NCI-H2227 treated with DMSO at 0.1 percent for 48 hours (cell line): ENCODE data around the gene CCDC27.
"Not testable (repeated sequence)": the region's sequence is repeated elsewhere in the genome, so short reads cannot be mapped to it uniquely, and the experiment has no call there.

Source experiments
- DNase-seq: peaks from one replicate; lab custom pipeline; 2025; lab: John Stamatoyannopoulos, UW

Gene CCDC27

DNA sequence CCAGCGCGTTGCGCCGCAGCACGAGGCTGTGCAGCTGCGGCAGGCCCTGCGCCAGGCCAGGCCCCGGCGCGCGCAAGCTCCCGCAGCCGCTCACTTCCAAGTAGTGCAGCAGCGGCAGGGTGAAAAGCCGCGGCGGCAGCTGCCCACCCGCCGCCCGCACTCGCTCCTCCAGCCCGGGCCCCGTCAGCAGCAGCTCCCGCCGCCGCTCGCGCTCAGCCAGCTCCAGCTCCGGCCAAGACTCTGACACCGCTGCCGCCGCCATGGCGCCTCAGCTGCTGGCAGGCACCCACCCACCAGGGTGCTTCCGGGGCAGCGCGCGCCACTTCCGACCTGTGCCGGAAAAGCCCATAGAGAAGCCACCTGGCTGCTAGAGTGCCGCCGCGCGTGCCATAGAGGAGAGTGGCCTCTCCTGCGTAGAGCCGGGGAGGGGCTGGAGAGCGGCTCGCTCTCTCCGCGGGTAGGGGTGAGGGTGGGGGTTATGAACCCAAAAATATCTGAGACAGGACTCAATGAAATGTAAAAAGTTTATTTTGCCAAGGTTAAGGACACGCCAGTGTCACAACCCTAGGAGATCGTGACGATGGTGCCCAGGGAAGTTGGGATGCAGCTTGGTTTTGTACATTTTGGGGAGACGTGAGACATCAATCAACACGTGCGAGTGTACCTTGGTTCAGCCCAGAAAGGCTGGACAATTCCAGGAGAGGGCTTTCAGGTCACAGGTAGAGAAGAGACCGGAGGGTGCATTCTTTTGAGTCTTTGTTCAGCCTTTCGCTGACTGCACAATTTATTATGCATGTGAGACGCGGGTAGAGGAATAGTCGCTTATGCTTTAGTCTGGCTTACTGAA lies 44.2 kb downstream of the CCDC27 start, which contains the start of gene LRRC47:
Gene LRRC47 (minus strand): TSS at position 284 of the 847 bp plus-strand sequence. CDS start 22 bp downstream, at position 262.
- DNase-seq, result peak; percentile 87

- DNase-seq, result no peak
These were observed 47.9 kb downstream of the CCDC27 start for GRCh38 chr1:3799976-3800685.

GRCh38 chr1:3800795-3801194 lies 48.5 kb downstream of the CCDC27 start:
- DNase-seq, result not testable (repeated sequence)

GRCh38 chr1:3803905-3804626 lies 51.8 kb downstream of the CCDC27 start:
- DNase-seq, result no peak

GRCh38 chr1:3804627-3804944 lies 52.3 kb downstream of the CCDC27 start:
- not testable (repeated sequence) for DNase-seq

DNA sequence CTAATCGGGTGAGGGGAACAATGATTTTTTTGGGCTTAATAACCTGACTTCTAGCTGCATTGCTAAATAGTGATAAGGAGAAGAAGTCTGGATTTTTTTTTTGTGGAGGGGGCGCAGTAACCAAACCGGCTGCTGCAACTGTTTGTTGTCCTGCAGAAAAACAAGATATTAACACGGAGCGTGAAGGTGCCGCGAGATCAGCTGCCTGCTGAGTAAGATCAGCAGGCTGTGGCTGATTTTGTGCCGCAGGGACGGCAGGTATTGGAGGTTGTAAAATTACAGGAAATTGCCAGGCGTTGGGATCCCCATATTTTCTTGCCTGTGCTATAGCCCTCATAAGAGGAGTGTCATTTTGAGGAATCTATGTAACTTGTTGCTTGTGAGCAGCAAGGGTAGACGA lies 52.8 kb downstream of the CCDC27 start:
- DNase-seq, result no peak

GRCh38 chr1:3807769-3808168 lies 55.5 kb downstream of the CCDC27 start:
- DNase-seq, result no peak

DNA sequence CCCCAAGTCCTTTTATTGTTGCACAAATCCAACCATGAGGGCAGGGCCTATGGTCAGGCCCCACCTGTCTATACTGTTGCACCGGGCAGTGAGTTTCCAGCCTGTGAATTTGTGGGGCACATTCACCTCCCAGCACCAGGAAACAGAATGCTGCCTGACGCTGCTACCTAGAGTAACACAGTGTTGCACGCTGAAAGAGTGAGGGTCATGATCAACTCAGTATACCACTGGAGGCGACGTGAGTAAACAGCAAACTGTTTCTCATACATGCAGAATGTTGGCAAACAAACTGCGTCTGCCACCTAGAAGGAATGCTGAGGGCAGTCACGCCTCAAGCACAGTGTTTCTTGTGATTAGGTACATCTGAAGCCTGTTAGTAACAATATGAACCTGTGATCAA lies 57.4 kb downstream of the CCDC27 start:
- no peak for DNase-seq

DNA sequence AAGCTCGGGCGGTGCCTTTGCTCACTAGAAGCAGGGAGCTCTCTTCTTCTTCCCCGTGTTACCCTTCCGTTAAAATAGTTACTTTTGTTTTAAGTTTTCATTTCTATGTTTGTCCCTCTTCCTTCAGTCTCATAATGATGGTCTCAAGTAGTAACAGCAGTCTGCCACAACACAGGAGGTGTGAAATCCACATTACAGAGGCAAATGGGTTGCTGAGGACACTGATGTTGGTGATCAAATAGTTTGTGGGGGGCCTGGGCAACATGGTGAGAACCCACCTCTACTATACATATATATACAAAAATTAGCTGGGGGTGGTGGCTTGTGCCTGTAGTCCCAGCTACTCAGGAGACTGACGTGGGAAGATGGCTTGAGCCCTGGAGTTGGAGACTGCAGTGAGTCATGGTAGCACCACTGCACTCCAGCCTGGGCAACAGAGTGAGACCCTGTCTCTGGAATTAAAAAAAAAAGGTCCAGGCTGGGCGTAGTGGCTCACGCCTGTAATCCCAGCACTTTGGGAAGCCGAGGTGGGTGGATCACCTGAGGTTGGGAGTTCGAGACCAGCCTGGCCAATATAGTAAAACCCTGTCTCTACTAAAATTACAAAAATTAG lies 58.0 kb downstream of the CCDC27 start:
- not testable (repeated sequence) for DNase-seq

GRCh38 chr1:3811595-3811911 lies 59.3 kb downstream of the CCDC27 start:
- no peak for DNase-seq

GRCh38 chr1:3814065-3814464 lies 61.8 kb downstream of the CCDC27 start:
- no peak for DNase-seq

DNA sequence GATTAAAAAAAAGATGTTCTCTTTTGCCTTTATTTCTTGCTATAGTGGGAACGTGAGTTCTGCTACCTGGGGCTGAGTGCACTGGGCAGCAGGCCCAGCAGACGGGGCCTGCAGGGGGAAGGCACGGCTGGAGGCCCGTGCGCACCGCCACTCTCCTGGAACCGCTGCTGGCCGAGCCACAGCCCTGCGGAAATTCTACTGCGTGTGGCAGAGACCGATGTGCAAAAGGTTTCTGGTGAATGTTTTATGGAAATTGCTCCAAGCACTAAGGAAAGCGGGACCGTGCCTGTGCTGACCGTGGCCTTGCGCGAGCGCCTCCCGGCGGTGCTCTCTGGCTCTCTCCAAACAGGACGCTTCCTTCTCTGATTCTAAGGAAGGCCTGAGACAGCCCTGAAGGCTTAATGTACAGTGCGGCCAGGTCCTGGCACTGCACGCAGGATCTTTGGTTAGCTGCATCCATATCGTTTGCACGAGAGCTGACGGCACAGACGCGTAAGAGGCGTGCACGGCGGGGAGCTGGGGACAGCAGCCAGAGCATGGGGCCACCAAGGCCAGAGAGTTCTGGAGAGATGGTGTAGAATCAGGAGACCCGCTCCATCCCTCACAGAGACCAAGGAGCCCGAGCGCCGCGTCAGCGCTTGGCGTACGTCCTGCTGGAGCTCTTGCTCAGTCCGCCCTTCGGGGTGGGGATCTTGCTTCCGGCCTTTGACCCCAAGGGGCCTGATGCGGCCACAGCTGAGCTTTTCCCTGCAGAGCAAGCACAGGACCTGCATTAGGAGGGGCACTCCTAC lies 62.7 kb downstream of the CCDC27 start:
- DNase-seq, result no peak

DNA sequence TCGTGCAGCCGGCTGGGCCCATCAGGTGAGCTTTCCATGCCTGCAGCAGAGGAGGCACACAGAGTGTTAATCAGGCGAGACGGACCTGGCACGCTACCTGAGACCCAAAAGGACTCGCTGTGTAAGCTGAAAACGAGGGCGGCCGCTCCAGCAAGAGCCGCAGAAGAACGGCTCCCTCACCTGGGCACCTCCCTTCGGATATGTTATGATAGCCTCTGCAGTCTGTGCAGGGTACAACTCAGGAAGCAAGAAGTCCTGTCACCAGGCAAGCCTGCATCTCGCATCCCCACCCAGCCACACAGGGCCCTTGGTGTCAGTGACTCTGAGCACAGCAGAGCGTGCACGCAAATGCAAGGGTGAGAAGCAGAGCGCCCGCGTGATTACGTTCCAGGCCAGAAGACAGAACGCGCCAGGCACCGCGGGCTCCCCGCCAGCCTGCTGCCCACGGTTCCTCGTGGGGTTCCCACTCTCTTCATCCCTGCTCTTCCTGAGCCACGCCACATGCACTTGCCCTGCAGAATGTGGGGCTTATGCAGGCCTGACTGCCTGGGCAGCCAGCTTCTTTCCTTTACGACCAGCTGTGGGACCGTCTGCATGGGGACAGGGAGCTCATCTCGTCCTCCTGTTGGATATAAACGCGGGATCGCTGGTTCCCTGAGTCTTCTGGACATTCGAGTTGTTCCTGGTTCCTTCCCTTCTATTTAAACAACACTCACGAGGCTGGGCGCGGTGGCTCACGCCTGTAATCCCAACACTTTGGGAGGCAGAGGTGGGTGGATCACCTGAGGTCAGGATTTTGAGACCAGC lies 64.3 kb downstream of the CCDC27 start:
- no peak for DNase-seq

- DNase-seq, result no peak
These were observed 65.0 kb downstream of the CCDC27 start for GRCh38 chr1:3817138-3817740.

DNA sequence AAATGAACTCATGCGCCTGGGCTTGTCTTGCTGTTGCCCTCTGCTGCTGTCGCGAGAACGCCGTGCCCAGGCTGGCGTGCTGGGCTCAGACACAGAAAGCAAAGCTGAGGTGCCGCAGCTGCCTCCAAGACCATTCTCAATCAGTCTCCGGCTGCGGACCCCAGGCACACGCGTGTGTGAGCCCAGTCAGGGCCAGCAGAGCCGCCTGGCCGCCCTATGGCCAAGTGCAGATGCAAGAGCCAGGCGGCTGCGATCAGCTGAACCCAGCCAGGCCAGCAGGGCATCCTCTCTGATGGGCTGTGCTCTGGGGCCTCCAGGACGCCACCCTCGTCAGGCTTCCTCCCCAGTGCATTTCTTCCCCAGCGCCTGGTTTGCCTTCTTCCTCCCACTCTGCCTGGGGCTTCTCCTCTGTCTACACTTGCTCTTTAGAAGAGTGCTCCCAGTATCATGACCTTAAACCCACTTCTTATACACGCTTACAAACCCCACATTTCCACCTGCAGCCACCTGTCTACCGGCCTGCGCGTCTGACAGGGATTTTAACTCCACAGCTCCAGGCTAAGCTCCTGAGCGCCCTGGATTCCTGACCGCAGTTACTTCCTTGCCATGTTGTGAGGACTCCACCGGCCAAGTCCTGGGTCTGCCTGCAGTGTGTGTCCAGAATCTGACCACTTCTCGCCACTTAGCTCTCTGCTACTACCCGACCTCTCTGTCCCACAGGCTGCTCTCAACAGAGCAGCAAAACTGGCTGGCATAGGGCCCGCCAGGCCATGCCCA lies 65.8 kb downstream of the CCDC27 start:
- DNase-seq, result no peak

DNA sequence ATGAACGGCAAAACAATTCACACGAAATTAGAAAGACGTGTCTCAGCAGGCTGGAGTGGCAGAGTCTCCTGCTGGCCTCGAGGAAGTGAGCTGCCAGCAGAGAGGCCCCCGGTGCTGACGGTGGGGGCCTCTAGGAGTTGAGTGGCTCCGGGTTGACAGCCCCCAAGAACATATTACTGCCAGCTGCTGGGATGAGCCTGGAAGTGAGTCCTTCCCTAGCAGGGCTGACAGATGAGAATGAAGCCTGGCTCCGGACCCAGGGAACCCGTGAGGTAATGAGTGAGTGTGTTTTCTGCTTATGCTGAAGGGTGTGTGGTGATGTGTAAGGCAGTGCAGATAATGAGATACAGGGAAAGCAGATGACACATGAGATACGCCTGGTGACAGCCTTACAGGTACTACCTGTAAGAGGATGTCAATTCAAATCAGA lies 67.5 kb downstream of the CCDC27 start:
- no peak for DNase-seq

DNA sequence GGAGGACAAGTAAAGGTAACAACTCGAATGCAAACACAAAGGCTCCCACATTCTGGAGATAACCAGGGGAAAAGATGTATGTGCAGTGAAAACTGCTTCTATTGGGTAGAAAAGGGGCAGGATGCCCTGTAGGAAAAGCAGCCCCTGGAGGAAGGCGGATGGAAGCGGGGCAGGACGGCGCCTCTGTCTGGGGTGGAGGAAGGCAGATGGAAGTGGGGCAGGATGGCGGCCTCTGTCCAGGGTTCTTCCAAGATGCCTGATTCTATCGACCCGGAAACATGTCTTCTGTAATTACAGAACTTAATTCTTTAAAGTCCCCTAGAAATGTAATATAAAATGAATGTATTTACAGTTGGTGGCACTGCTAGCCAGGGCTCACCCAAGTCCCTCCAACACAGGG lies 68.1 kb downstream of the CCDC27 start:
- DNase-seq, result no peak

GRCh38 chr1:3821004-3821403 lies 68.8 kb downstream of the CCDC27 start:
- DNase-seq, result no peak
